A549 (cell line): Measurements from ENCODE around the gene HADHA. TPM values are rescaled to one million over a fixed set of nuclear protein-coding genes. Genes with fewer than 3 reads are reported as not detected.

ENCODE experiments used
- ATAC-seq, 2 experiments: fragments of 200-7000 bp in 1 of 2; fragments of >200 bp in 1 of 2; cut with Nextera tagmentation in 1 of 2; cut with Tn5 transposase in 1 of 2; 3 replicates each; pipeline versions ENCODE4 v1.8.0 to v1.9.1; 2018 to 2020; ENCODE audit warnings: mild to moderate bottlenecking in 1 of 2, moderate library complexity in 1 of 2
- CTCF ChIA-PET: fragments of 300-600 bp; sonication (Branson Sonifier 250); formaldehyde crosslinking; extraction: SDS; loops from one replicate; lab custom pipeline; 2021; ENCODE audit warnings: antibody characterized with exemption, inconsistent platforms; lab: Yijun Ruan, JAX
- POLR2A ChIA-PET: fragments of 350-600 bp; formaldehyde crosslinking; extraction: SDS; loops from one replicate; lab custom pipeline; 2021; ENCODE audit warnings: antibody characterized with exemption, inconsistent platforms; lab: Yijun Ruan, JAX
- DNase-seq, 2 experiments: peaks; one replicate each; pipeline versions ENCODE4 v3.0.0 to v3.0.0-alpha.2; 2011 to 2016; ENCODE audit warnings: low read depth in 1 of 2, low spot score in 1 of 2
- FAIRE-seq: peaks from 2 replicates; lab custom pipeline; 2011; peaks lifted over from hg19 to GRCh38; lab: Jason Lieb, UNC
- H3K27ac ChIP-seq, 2 experiments: fragments of >200 bp; sonication (Bioruptor Twin); formaldehyde crosslinking; 3 replicates each; pipeline ENCODE4 v1.5.1; 2016 to 2017
- H3K4me1 ChIP-seq: fragments of >200 bp; sonication (Bioruptor Twin); formaldehyde crosslinking; 3 replicates; pipeline ENCODE4 v1.6.1; 2016
- H3K4me2 ChIP-seq: fragments of >200 bp; sonication (Bioruptor Twin); formaldehyde crosslinking; 3 replicates; pipeline ENCODE4 v1.6.1; 2016
- H3K4me3 ChIP-seq: fragments of >200 bp; sonication (Bioruptor Twin); formaldehyde crosslinking; 3 replicates; pipeline ENCODE4 v1.5.1; 2016
- H3K9me3 ChIP-seq: fragments of >200 bp; sonication (Bioruptor Twin); formaldehyde crosslinking; 3 replicates; pipeline ENCODE4 v1.6.1; 2016
- ATOH8 ChIP-seq: fragments of 250-450 bp; sonication (Bioruptor Pico); IDR thresholded peaks from 2 replicates; pipeline ENCODE4 v1.5.0; 2020; ENCODE audit warnings: low read depth, mild to moderate bottlenecking, moderate library complexity
- BCL3 ChIP-seq: fragments of >200 bp; sonication (Bioruptor Twin); formaldehyde crosslinking; IDR thresholded peaks from 3 replicates; pipeline ENCODE4 v1.6.1; 2016
- BHLHE40 ChIP-seq: IDR thresholded peaks from 2 replicates; pipeline ENCODE4 v1.6.1; 2012; ENCODE audit warnings: low read depth, low read length, inconsistent platforms
- FOSL2 ChIP-seq, 2 experiments: fragments of 450-650 bp in 1 of 2; fragments of >200 bp in 1 of 2; sonication (Bioruptor Twin) in 1 of 2; formaldehyde crosslinking; IDR thresholded peaks; 2 replicates each; pipeline versions ENCODE4 v1.5.0 to v1.6.1; 2016 to 2020; ENCODE audit warnings: mild to moderate bottlenecking in 1 of 2, moderate library complexity in 1 of 2
- FOXS1 ChIP-seq: fragments of 250-450 bp; sonication (Bioruptor Pico); IDR thresholded peaks from 2 replicates; pipeline ENCODE4 v1.5.0; 2020; ENCODE audit warnings: mild to moderate bottlenecking, moderate library complexity
- HOXA7 ChIP-seq: fragments of 250-450 bp; sonication (Bioruptor Pico); IDR thresholded peaks from 2 replicates; pipeline ENCODE4 v1.5.0; 2020; ENCODE audit warnings: mild to moderate bottlenecking, moderate library complexity
- HOXB13 ChIP-seq: fragments of 250-450 bp; sonication (Bioruptor Pico); IDR thresholded peaks from 2 replicates; pipeline ENCODE4 v1.5.0; 2020; ENCODE audit warnings: low read depth, mild to moderate bottlenecking, moderate library complexity
- JUNB ChIP-seq: fragments of >200 bp; sonication (Bioruptor Twin); formaldehyde crosslinking; IDR thresholded peaks from 2 replicates; pipeline ENCODE4 v1.6.1; 2016
- MAFK ChIP-seq: fragments of 450-650 bp; IDR thresholded peaks from 2 replicates; pipeline ENCODE4 v1.6.1; 2014; ENCODE audit not compliant: partially characterized antibody
- NFE2L2 ChIP-seq: fragments of 150-350 bp; conservative IDR thresholded peaks from 2 replicates; pipeline ENCODE4 v1.6.1; 2014; ENCODE audit warnings: low read length
- PBX3 ChIP-seq: IDR thresholded peaks from 2 replicates; pipeline ENCODE4 v1.6.1; 2012
- PHF8 ChIP-seq: fragments of 200-600 bp; sonication (generic); IDR thresholded peaks from 2 replicates; pipeline ENCODE4 v1.6.1; 2016; ENCODE audit warnings: low read depth, mild to moderate bottlenecking, antibody characterized with exemption, moderate library complexity, borderline replicate concordance
- POLR2AphosphoS2 ChIP-seq: conservative IDR thresholded peaks from 2 replicates; pipeline ENCODE4 v1.6.1; 2012; ENCODE audit warnings: low read length, improper control_type of control experiment, inconsistent platforms
- RARB ChIP-seq: fragments of 250-450 bp; sonication (Bioruptor Pico); IDR thresholded peaks from 2 replicates; pipeline ENCODE4 v1.8.0; 2021; ENCODE audit warnings: mild to moderate bottlenecking, moderate library complexity
- RFX5 ChIP-seq: fragments of 450-650 bp; IDR thresholded peaks from 2 replicates; pipeline ENCODE4 v1.7.1; 2014; ENCODE audit warnings: antibody characterized with exemption, mild to moderate bottlenecking, moderate library complexity
- SMC3 ChIP-seq: fragments of >200 bp; sonication (Bioruptor Twin); formaldehyde crosslinking; IDR thresholded peaks from 3 replicates; pipeline ENCODE4 v1.6.1; 2018; ENCODE audit warnings: inconsistent platforms
- USF2 ChIP-seq: fragments of 450-650 bp; IDR thresholded peaks from 2 replicates; pipeline ENCODE4 v1.6.1; 2014; ENCODE audit warnings: antibody characterized with exemption
- ZSCAN20 ChIP-seq: fragments of 250-450 bp; sonication (Bioruptor Pico); IDR thresholded peaks from 2 replicates; pipeline ENCODE4 v1.8.0; 2022; ENCODE audit warnings: mild to moderate bottlenecking, moderate library complexity
- WGBS: methylation state at CpG from one replicate; pipeline ENCODE4 v1.1.6; 2017; ENCODE audit errors: missing lambda C conversion rate; 5-methylcytosine and 5-hydroxymethylcytosine counted together
- polyA plus RNA-seq, 4 experiments: library from polyadenylated mRNA; depleted of rRNA in 3 of 4; stranded (reverse); fragments of >200 nt; fragmentation: RNase III in 1 of 4; extraction: RNeasy Plus Mini Kit Qiagen cat#74134 plus additional on column Dnase treatment in 1 of 4; gene quantifications; 2 replicates in 3 of 4; 3 replicates in 1 of 4; pipeline ENCODE4 v1.2.3, GENCODE V29; 2011 to 2017

HADHA gene
- polyA plus RNA-seq, 2 of the 4 experiments (the other 2 are of a cell fraction): 122 to 174 TPM

- no peak for TF ChIP-seq BCL3
- TF ChIP-seq HOXB13 (CRISPR knock-in tag): no peak
- no peak for TF ChIP-seq RARB (CRISPR knock-in tag)
- TF ChIP-seq JUNB: no peak
- no peak for TF ChIP-seq ZSCAN20
- no peak for TF ChIP-seq FOXS1 (CRISPR knock-in tag)
- TF ChIP-seq BHLHE40: no peak
- TF ChIP-seq USF2: no peak
- TF ChIP-seq MAFK: no peak
- no peak for TF ChIP-seq FOSL2 (IDR thresholded peaks at IDR 0.05)
- TF ChIP-seq FOSL2 (CRISPR knock-in tag; IDR thresholded peaks at IDR 0.05): no peak
- no peak for TF ChIP-seq POLR2AphosphoS2
- TF ChIP-seq PBX3: no peak
- no peak for TF ChIP-seq SMC3
- no peak for DNase-seq
- H3K4me2 ChIP-seq: no peak overlapping the region
- H3K9me3 ChIP-seq: no peaks in the 10 kb centered on the region
- ChIA-PET CTCF (interaction anchor here (0.9 to 1.8 kb wide), 7 partner anchors 9 to 238 kb away, joined by 3 to 5 read pairs (median 3); no protein-coding TSS in a partner anchor), POLR2A (no interaction called here)
- WGBS: 90% methylated on average over 4 of the region's 4 CpGs
- no peak for FAIRE-seq
- H3K4me3 ChIP-seq: no peak overlapping the region
- ATAC-seq: no peak
- no peak overlapping the region for H3K27ac ChIP-seq
- H3K4me1 ChIP-seq: peaks cover 7% of the 10 kb centered on the region; the same call in 2 of the 3 replicates
Measured at GRCh38 chr2:26189123-26189522, 55.3 kb downstream of the HADHA start.

- no peak for FAIRE-seq
- H3K4me2 ChIP-seq: no peak overlapping the region
- no peak overlapping the region for H3K4me3 ChIP-seq
- peaks cover 7% of the 10 kb centered on the region; the same call in 2 of the 3 replicates for H3K4me1 ChIP-seq
- TF ChIP-seq PBX3 (no peak), ATOH8 (no peak), RFX5 (no peak), HOXA7 (no peak)
- no peaks in the 10 kb centered on the region for H3K9me3 ChIP-seq
- ChIA-PET CTCF (interaction anchor here (0.6 to 5.4 kb wide), 10 partner anchors 8 to 237 kb away, joined by 3 to 77 read pairs (median 4); partner anchors contain the start of gene GAREM2), POLR2A (no interaction called here)
- WGBS: 95% methylated on average over 12 of the region's 16 CpGs
- H3K27ac ChIP-seq: no peak overlapping the region
- DNase-seq: no peak
- ATAC-seq: no peak
Measured at GRCh38 chr2:26187537-26188104, 56.8 kb downstream of the HADHA start.

GRCh38 chr2:26187114-26187513 lies 57.3 kb downstream of the HADHA start:
- no peak for ATAC-seq
- ChIA-PET CTCF (interaction anchor here (1.0 to 5.4 kb wide), 6 partner anchors 13 to 236 kb away, joined by 3 to 77 read pairs (median 5); partner anchors contain the start of gene GAREM2), POLR2A (no interaction called here)
- FAIRE-seq: no peak
- no peak for DNase-seq
- H3K9me3 ChIP-seq: no peaks in the 10 kb centered on the region
- no peak overlapping the region for H3K4me2 ChIP-seq
- H3K4me1 ChIP-seq: peaks cover 7% of the 10 kb centered on the region; the same call in 2 of the 3 replicates
- TF ChIP-seq NFE2L2 (no peak), PHF8 (no peak)
- WGBS: 88% methylated on average over 15 of the region's 15 CpGs
- H3K4me3 ChIP-seq: no peak overlapping the region
- no peak overlapping the region for H3K27ac ChIP-seq
